ENCODE measurements around the gene LOC101059915.

The LOC101059915 gene

GRCh38 chrX:71659959-71660358 lies 7.4 kb upstream of the LOC101059915 start (continued):
- TF ChIP-seq RFX3 (CRISPR knock-in tag; IDR thresholded peaks at IDR 0.05) (no peak), IRF9 (CRISPR knock-in tag; IDR thresholded peaks at IDR 0.05; ENCODE audit: borderline replicate concordance) (no peak)

- no peak overlapping the region for H3K4me3 ChIP-seq (replicated peaks in 1 of 3; ENCODE audit: insufficient read depth in 1 of 3, low read depth in 2 of 3, low read length in 3 of 3)
- in situ Hi-C loops (cut with HindIII; ENCODE audit: extremely low pct_ligation_motif_present, low pct_unique_long_range_greater_than_20kb) (no loop called here), intact Hi-C loops (cut with micrococcal nuclease; ENCODE audit: unreplicated experiment) (no loop called here)
- no peak for ATAC-seq
- H3K79me2 ChIP-seq (ENCODE audit: insufficient read depth, low read length): no peaks in the 10 kb centered on the region
- no peaks in the 10 kb centered on the region for H3K36me3 ChIP-seq (replicated peaks in 1 of 2; ENCODE audit: control insufficient read depth in 1 of 2, insufficient read depth in 2 of 2, low read length in 2 of 2)
- BruUV-seq (replicated peaks): no TSS peak
- ChIA-PET POLR2A (no interaction called here), CTCF (ENCODE audit: low intra/inter-chr PET ratio, low total read pairs) (no interaction called here)
- 90% methylated on average over 2 of the region's 22 CpGs for WGBS (ENCODE audit: low lambda C conversion rate)
- no peak overlapping the region for H2AFZ ChIP-seq (ENCODE audit: low read length)
- no peaks in the 10 kb centered on the region for H4K20me1 ChIP-seq (ENCODE audit: insufficient read depth, low read length)
- no peaks in the 10 kb centered on the region for H3K9me3 ChIP-seq (ENCODE audit: low read length)
- peaks cover 0 to 3% of the 10 kb centered on the region in 2 experiments; a peak in 1 of 5 replicates for H3K27me3 ChIP-seq (ENCODE audit: control insufficient read depth in 1 of 2, insufficient read depth in 2 of 2, low read length in 2 of 2)
- DNase-seq (ENCODE audit: low spot score): no peak
- no peak for FAIRE-seq
- no peak overlapping the region for H3K27ac ChIP-seq (ENCODE audit: extremely low read length, insufficient read depth, low read length)
- H3K4me1 ChIP-seq (ENCODE audit: insufficient read depth, low read length): no peaks in the 10 kb centered on the region
- H3K4me2 ChIP-seq (ENCODE audit: low read depth, low read length): no peak overlapping the region
- no peak overlapping the region for H3K9ac ChIP-seq (ENCODE audit: insufficient read depth, low read depth, low read length)
- TF ChIP-seq RARA (CRISPR knock-in tag; IDR thresholded peaks at IDR 0.05): no peak
- TF ChIP-seq ZNF562 (CRISPR knock-in tag; IDR thresholded peaks at IDR 0.05; ENCODE audit: borderline replicate concordance): no peak
- no peak for TF ChIP-seq ZNF850 (CRISPR knock-in tag; conservative IDR thresholded peaks at IDR 0.05)
- no peak for TF ChIP-seq MXD4 (CRISPR knock-in tag; IDR thresholded peaks at IDR 0.05)
- no peak for TF ChIP-seq PHF21A (CRISPR knock-in tag; IDR thresholded peaks at IDR 0.05)
- TF ChIP-seq MED8 (CRISPR knock-in tag; IDR thresholded peaks at IDR 0.05; ENCODE audit: insufficient replicate concordance): no peak
- TF ChIP-seq CEBPB (IDR thresholded peaks at IDR 0.05; ENCODE audit: borderline replicate concordance, low read depth, low read length): no peak
- TF ChIP-seq ZNF678 (CRISPR knock-in tag; IDR thresholded peaks at IDR 0.05): no peak
- TF ChIP-seq ZBTB40 (IDR thresholded peaks at IDR 0.05): no peak
- TF ChIP-seq ZBTB40 (CRISPR knock-in tag; IDR thresholded peaks at IDR 0.05): no peak
- TF ChIP-seq SMARCC2 (IDR thresholded peaks at IDR 0.05): no peak
- no peak for TF ChIP-seq ELF1 (CRISPR knock-in tag; IDR thresholded peaks at IDR 0.05)
These were observed 6.6 kb upstream of the LOC101059915 start for GRCh38 chrX:71660562-71661416.
